Measurements from ENCODE around the gene MRPS16. TPM values are rescaled to one million over a fixed set of nuclear protein-coding genes. Genes with fewer than 3 reads are reported as not detected.
"Not testable (repeated sequence)": the region's sequence is repeated elsewhere in the genome, so short reads cannot be mapped to it uniquely, and the experiment has no call there.

The MRPS16 gene
- total RNA-seq, 4 donors from 2014 or later, result 37.4 to 43.5 (median 40.3) TPM

DNA sequence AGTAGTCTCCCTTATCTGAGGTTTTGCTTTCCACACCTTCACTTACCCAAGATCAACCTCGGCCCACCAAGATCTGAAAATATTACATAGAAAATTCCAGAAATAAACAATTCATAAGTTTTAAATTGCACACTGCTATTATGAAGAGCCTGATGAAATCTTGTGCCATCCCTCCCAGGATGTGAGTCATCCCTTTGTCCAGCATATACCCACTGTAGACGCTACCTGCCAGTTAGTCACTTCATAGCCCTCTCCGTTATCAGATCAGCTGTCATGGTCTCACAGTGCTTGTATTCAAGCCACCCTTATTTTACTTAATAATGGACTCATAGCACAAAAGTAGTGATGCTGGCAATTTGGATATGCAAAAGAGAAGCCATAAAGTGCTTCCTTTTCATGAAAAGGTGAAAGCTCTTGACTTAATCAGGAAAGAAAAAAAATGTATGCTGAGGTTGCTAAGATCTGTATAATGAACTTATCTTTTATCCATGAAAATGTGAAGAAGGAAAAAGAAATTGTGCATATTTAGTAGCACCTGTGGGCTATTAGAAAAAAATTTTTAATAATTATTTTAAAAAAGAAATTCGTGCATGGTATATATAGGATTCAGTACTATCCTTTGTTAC, 9.8 kb upstream of the MRPS16 start:
- Histone ChIP-seq H3K36me3 (no peaks in the 10 kb centered on the region), H3K4me1 (no peaks in the 10 kb centered on the region), H3K4me3 (no peak overlapping the region), H3K27me3 (no peaks in the 10 kb centered on the region), H3K27ac (no peak overlapping the region), H3K9me3 (no peaks in the 10 kb centered on the region)
- 52 to 58% methylated on average over 4 of the region's 4 CpGs for WGBS, 2 donors (ENCODE audit: low coverage in 1 of 2)
- ATAC-seq, result no peak
- TF ChIP-seq EP300 (IDR thresholded peaks at IDR 0.05) (no peak), POLR2A (IDR thresholded peaks at IDR 0.05) (no peak), POLR2AphosphoS5 (IDR thresholded peaks at IDR 0.05) (no peak)
- TF ChIP-seq, protein P1, sequence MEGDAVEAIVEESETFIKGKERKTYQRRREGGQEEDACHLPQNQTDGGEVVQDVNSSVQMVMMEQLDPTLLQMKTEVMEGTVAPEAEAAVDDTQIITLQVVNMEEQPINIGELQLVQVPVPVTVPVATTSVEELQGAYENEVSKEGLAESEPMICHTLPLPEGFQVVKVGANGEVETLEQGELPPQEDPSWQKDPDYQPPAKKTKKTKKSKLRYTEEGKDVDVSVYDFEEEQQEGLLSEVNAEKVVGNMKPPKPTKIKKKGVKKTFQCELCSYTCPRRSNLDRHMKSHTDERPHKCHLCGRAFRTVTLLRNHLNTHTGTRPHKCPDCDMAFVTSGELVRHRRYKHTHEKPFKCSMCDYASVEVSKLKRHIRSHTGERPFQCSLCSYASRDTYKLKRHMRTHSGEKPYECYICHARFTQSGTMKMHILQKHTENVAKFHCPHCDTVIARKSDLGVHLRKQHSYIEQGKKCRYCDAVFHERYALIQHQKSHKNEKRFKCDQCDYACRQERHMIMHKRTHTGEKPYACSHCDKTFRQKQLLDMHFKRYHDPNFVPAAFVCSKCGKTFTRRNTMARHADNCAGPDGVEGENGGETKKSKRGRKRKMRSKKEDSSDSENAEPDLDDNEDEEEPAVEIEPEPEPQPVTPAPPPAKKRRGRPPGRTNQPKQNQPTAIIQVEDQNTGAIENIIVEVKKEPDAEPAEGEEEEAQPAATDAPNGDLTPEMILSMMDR (IDR thresholded peaks at IDR 0.05), result no peak

DNA sequence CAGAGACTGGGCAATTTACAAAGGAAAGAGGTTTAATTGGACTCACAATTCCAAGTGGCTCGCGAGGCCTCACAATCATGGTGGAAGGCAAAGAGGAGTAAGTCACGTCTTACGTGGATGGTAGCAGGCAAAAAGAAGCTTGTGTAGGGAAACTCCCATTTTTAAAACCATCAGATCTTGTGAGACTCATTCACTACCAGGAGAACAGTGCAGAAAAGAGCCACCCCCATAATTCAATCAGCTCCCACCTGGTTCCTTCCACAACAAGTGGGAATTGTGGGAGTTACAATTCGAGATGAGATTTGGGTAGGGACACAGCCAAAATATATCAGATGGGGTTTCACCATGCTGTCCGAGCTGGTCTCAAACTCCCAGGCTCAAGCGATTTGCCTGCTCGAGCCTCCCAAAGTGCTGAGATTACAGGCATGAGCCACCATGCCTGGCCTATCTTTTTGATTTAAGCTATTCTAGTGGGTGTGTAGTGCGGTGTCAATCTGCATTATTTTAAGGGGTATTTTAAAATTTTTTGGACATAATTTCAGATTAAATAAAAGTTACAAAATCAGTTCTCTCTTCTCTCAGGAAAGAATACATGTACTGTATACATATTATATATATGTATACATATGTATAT, 9.0 kb upstream of the MRPS16 start:
- no peak for ATAC-seq
- no peaks in the 10 kb centered on the region for H3K27me3 ChIP-seq
- H3K27ac ChIP-seq, result no peak overlapping the region
- no peaks in the 10 kb centered on the region for H3K9me3 ChIP-seq
- H3K4me1 ChIP-seq, result no peaks in the 10 kb centered on the region
- TF ChIP-seq, protein P1 (IDR thresholded peaks at IDR 0.05), result no peak
- TF ChIP-seq POLR2AphosphoS5 (IDR thresholded peaks at IDR 0.05), result no peak
- TF ChIP-seq EP300 (IDR thresholded peaks at IDR 0.05), result no peak
- TF ChIP-seq POLR2A (IDR thresholded peaks at IDR 0.05), result no peak
- 91 to 98% methylated on average over 5 to 8 of the region's 9 CpGs for WGBS, 2 donors (ENCODE audit: low coverage in 1 of 2)
- no peak overlapping the region for H3K4me3 ChIP-seq
- H3K36me3 ChIP-seq, result no peaks in the 10 kb centered on the region

DNA sequence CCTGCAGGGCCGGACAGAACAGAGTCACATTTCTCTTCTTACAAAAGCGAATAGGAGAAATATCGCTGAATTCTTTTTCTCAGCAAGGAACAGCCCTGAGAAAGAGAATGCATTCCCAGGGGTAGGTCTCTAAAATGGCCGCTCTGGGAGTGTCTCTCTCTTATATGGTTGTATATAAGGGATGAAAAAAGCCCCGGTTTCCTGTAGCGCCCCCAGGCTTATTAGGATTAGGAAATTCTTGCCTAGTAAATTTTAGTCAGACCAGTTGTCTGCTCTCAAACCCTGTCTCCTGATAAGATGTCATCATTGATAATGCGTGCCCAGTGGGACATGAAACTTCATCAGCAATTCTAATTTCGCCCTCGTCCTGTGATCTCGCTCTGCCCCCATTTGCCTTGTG, 6.2 kb upstream of the MRPS16 start:
- H3K36me3 ChIP-seq, H3K9me3 ChIP-seq, H3K4me3 ChIP-seq, ATAC-seq, H3K27ac ChIP-seq, H3K4me1 ChIP-seq, H3K27me3 ChIP-seq: not testable (repeated sequence)
- WGBS, 2 donors (ENCODE audit: low coverage in 1 of 2), result 91 to 96% methylated on average over 9 to 10 of the region's 10 CpGs

DNA sequence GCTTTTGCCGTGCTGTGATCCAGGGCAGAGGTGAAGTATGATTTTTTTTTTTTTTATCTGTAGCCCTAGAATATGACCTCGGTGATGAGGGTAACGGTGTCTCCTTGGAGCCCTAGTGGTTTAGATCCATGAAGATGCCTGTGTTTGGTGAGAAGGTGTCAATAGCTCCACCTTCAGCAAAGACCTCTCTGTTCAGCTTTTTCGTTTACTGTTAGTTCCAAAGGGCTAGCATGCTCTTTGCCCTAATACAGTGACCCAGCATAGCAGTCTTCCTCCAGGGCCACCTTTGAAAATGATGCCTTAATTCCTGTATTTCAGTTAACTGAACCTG, 746 bp upstream of the MRPS16 start:
- WGBS, 2 donors (ENCODE audit: low coverage in 1 of 2), result 0% methylated on average over 4 of the region's 4 CpGs
- Histone ChIP-seq H3K36me3 (peaks cover 0 to 29% of the 10 kb centered on the region in 2 donors), H3K4me1 (peaks cover 9 to 35% (median 16%) of the 10 kb centered on the region in 3 donors), H3K9me3 (no peaks in the 10 kb centered on the region), H3K27me3 (no peaks in the 10 kb centered on the region), H3K4me3 (peak overlapping the region; percentile 76 to 82), H3K27ac (peak overlapping the region; percentile 80 to 93 (median 90))
- TF ChIP-seq EP300 (IDR thresholded peaks at IDR 0.05) (no peak), POLR2AphosphoS5 (IDR thresholded peaks at IDR 0.05) (no peak), POLR2A (IDR thresholded peaks at IDR 0.05) (no peak)
- TF ChIP-seq, protein P1 (IDR thresholded peaks at IDR 0.05), result no peak
- ATAC-seq, result no peak

DNA sequence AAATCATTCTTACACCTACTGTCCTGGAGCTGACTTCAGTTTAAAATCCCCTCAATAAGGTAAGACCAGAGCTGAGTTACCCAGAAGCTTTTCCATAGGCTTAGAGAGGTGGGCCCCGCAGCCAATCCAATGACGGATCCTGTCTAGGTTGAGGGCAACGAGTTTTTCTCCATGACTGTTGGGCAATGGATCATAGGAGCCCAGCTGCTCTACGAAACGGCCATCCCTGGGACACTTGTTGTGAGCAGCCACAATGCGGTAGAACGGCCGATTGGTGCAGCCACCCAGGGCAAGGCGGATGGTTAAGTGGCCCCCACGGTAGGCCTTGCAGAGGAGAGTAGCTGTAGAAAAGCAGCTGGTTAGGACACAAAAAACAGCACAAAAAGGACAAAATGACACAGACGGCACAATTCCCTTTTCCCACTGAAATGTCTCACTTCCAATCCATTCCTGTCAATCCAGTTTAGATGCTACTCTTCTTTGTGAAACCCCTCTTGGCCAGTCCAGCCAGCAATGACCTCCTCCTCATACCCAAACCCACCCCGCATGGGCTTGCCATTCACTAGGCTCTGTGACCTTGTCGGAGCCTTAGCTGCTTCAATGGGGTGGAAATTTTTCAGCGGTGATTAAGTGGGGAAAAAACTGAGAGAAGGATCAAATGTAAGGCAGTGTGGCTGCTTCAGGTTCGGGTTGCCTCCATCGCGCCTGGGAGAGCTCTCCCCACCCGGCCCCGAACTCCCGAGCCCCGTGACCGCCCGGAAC, 580 bp downstream of the MRPS16 start:
- H3K4me1 ChIP-seq, result peaks cover 13 to 44% (median 20%) of the 10 kb centered on the region in 3 donors
- 9 to 17% methylated on average over 8 to 18 of the region's 23 CpGs for WGBS, 2 donors (ENCODE audit: low coverage in 1 of 2)
- peak overlapping the region; percentile 76 to 82 for H3K4me3 ChIP-seq
- H3K9me3 ChIP-seq, result no peaks in the 10 kb centered on the region
- H3K27me3 ChIP-seq, result no peaks in the 10 kb centered on the region
- peaks cover 0 to 29% of the 10 kb centered on the region in 2 donors for H3K36me3 ChIP-seq
- no peak for TF ChIP-seq POLR2A (IDR thresholded peaks at IDR 0.05)
- TF ChIP-seq, protein P1 (IDR thresholded peaks at IDR 0.05), result no peak
- TF ChIP-seq POLR2AphosphoS5 (IDR thresholded peaks at IDR 0.05), result no peak
- TF ChIP-seq EP300 (IDR thresholded peaks at IDR 0.05), result no peak
- peak; percentile 84 for ATAC-seq
- peak overlapping the region; percentile 79 to 93 (median 90) for H3K27ac ChIP-seq

Data from gastroesophageal sphincter (tissue), 4 donors.